Esophagus squamous epithelium (tissue), 4 donors: ENCODE results near the gene DAG1.

Experiments
- CTCF ChIP-seq, 6 experiments: fragments of 450-650 bp in 4 of 6; fragments of 200-600 bp in 2 of 6; sonication (generic) in 2 of 6; IDR thresholded peaks; one replicate each; pipeline ENCODE4 v1.5.1; 2016 to 2019; ENCODE audit warnings: antibody characterized with exemption in 6 of 6, mild to moderate bottlenecking in 4 of 6, moderate library complexity in 4 of 6
- POLR2A ChIP-seq, 4 donors: fragments of 450-650 bp; IDR thresholded peaks; one replicate each; pipeline ENCODE4 v1.6.1; 2017; ENCODE audit warnings: antibody characterized with exemption in 4 of 4, mild to moderate bottlenecking in 4 of 4, moderate library complexity in 3 of 4

DNA sequence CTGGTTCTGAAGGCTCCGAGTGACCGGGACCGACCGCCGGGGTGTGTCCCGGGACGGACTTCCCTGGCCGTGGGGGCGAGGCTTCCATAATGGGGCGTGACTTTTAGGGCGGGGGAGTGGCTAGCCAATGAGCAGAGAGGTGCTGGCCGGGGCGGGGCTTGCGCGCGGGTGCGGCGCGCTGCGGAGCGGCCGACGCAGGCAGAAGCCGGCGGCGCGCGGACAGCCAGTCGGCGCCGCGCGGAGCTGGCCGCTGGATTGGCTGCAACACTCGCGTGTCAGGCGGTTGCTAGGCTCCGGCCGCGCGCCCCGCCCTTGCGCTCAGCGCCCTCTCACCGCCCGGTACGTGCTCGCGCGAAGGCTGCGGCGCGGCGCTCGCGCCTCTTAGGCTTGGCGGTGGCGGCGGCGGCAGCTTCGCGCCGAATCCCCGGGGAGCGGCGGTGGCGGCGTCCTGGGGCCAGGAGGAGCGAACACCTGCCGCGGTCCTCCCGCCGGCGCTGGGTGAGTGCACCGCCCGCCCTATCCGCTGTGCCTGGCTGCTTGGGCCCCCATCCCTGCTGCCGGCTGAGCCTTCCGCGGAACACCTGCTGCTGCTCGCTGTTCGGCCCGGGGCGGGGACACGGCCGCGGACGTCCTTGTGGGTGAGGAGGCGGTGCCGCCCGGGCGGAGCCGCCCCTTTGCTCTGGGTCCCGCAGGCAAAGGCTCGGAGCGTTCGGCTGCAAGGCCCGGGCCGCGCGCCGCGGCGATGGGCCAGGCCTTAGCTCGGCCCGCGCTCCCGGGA is at the start of gene DAG1:
- TF ChIP-seq POLR2A (IDR thresholded peaks at IDR 0.05), result peak in 3 of 4 donors; percentile 59 to 92 (median 77)
- no peak for TF ChIP-seq CTCF (IDR thresholded peaks at IDR 0.05)
